ENCODE data around the gene ZNF213. TPM values are rescaled to one million over a fixed set of nuclear protein-coding genes. Genes with fewer than 3 reads are reported as not detected.

ZNF213 gene
- total and polyA plus RNA-seq, 2 experiments from 2014 or later = 2.9 to 10.4 TPM

DNA sequence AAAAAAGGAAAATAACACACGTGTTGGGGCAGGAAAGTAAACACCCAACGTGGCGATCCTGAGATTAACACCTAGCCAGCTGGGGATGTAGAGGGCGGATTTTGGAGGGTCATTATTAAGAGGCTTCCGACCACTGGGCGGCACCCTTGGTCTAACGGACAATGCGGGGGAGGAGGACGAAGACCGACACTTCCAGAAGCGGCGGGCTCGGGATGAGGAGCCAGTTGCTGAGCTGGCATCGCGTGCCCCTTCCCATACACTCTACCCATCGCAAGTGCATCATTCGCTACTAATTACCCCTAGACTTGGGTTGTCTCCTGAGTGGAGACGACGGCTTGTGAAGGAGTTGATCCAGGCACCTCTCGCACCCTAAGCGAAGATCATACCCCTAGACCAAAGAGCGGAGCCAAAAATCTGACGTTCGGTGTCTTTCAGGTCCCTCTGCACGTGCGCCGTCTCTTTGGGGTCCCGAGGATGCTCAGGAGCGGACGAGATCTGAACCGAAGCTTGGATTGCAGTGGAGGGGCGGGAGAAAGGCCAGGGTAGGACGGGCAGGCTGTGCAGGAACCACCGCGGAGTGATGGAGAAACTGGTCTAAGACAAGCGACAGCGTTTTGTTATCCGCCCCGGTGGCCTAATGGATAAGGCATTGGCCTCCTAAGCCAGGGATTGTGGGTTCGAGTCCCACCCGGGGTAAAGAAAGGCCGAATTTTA lies 17.6 kb downstream of the ZNF213 start:
- peak; percentile 96 for DNase-seq (ENCODE audit: low spot score)
- Histone ChIP-seq H3K4me3 (peak overlapping the region; percentile 68), H3F3A (replicated peaks; ENCODE audit: low read depth) (peaks cover 41% of the 10 kb centered on the region), H2AFZ (peak overlapping the region; percentile 84), H3K4me1 (ENCODE audit: insufficient read depth) (peaks cover 5% of the 10 kb centered on the region; the same call in 1 of the 2 replicates), H3K27ac (ENCODE audit: low read depth) (no peak overlapping the region), H3K36me3 (ENCODE audit: insufficient read depth) (no peaks in the 10 kb centered on the region), H4K20me1 (replicated peaks; ENCODE audit: insufficient read depth) (no peaks in the 10 kb centered on the region), H3K27me3 (ENCODE audit: insufficient read depth) (peaks cover 17% of the 10 kb centered on the region), H3K9me2 (ENCODE audit: insufficient read depth) (no peaks in the 10 kb centered on the region), H3K79me2 (replicated peaks; ENCODE audit: insufficient read depth) (no peaks in the 10 kb centered on the region), H3K4me2 (peak overlapping the region; percentile 75)
- TF ChIP-seq ZNF331 (CRISPR knock-in tag; IDR thresholded peaks at IDR 0.05; ENCODE audit: low read depth) (0 out of 2 replicates have a peak, but pooled peaks have one; percentile 21), POLR2AphosphoS5 (IDR thresholded peaks at IDR 0.05; ENCODE audit: low read depth) (no peak), EZH2phosphoT487 (IDR thresholded peaks at IDR 0.05; ENCODE audit: unreplicated experiment) (no peak), ZNF114 (CRISPR knock-in tag; IDR thresholded peaks at IDR 0.05) (no peak), JUNB (IDR thresholded peaks at IDR 0.05; ENCODE audit: unreplicated experiment) (peak; percentile 12), EZH2 (IDR thresholded peaks at IDR 0.05; ENCODE audit: low read depth, unreplicated experiment) (no peak), CREB1 (CRISPR knock-in tag; IDR thresholded peaks at IDR 0.05; ENCODE audit: low read depth) (peak; percentile 67), STAT1 (IDR thresholded peaks at IDR 0.05; ENCODE audit: unreplicated experiment) (no peak)
- TF ChIP-seq, protein P1, sequence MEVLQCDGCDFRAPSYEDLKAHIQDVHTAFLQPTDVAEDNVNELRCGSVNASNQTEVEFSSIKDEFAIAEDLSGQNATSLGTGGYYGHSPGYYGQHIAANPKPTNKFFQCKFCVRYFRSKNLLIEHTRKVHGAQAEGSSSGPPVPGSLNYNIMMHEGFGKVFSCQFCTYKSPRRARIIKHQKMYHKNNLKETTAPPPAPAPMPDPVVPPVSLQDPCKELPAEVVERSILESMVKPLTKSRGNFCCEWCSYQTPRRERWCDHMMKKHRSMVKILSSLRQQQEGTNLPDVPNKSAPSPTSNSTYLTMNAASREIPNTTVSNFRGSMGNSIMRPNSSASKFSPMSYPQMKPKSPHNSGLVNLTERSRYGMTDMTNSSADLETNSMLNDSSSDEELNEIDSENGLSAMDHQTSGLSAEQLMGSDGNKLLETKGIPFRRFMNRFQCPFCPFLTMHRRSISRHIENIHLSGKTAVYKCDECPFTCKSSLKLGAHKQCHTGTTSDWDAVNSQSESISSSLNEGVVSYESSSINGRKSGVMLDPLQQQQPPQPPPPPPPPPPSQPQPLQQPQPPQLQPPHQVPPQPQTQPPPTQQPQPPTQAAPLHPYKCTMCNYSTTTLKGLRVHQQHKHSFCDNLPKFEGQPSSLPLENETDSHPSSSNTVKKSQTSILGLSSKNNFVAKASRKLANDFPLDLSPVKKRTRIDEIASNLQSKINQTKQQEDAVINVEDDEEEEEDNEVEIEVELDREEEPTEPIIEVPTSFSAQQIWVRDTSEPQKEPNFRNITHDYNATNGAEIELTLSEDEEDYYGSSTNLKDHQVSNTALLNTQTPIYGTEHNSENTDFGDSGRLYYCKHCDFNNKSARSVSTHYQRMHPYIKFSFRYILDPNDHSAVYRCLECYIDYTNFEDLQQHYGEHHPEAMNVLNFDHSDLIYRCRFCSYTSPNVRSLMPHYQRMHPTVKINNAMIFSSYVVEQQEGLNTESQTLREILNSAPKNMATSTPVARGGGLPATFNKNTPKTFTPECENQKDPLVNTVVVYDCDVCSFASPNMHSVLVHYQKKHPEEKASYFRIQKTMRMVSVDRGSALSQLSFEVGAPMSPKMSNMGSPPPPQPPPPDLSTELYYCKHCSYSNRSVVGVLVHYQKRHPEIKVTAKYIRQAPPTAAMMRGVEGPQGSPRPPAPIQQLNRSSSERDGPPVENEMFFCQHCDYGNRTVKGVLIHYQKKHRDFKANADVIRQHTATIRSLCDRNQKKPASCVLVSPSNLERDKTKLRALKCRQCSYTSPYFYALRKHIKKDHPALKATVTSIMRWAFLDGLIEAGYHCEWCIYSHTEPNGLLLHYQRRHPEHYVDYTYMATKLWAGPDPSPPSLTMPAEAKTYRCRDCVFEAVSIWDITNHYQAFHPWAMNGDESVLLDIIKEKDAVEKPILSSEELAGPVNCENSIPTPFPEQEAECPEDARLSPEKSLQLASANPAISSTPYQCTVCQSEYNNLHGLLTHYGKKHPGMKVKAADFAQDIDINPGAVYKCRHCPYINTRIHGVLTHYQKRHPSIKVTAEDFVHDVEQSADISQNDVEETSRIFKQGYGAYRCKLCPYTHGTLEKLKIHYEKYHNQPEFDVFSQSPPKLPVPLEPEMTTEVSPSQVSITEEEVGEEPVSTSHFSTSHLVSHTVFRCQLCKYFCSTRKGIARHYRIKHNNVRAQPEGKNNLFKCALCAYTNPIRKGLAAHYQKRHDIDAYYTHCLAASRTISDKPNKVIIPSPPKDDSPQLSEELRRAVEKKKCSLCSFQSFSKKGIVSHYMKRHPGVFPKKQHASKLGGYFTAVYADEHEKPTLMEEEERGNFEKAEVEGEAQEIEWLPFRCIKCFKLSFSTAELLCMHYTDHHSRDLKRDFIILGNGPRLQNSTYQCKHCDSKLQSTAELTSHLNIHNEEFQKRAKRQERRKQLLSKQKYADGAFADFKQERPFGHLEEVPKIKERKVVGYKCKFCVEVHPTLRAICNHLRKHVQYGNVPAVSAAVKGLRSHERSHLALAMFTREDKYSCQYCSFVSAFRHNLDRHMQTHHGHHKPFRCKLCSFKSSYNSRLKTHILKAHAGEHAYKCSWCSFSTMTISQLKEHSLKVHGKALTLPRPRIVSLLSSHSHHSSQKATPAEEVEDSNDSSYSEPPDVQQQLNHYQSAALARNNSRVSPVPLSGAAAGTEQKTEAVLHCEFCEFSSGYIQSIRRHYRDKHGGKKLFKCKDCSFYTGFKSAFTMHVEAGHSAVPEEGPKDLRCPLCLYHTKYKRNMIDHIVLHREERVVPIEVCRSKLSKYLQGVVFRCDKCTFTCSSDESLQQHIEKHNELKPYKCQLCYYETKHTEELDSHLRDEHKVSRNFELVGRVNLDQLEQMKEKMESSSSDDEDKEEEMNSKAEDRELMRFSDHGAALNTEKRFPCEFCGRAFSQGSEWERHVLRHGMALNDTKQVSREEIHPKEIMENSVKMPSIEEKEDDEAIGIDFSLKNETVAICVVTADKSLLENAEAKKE (CRISPR knock-in tag; IDR thresholded peaks at IDR 0.05) = no peak
- TF ChIP-seq, protein P2, sequence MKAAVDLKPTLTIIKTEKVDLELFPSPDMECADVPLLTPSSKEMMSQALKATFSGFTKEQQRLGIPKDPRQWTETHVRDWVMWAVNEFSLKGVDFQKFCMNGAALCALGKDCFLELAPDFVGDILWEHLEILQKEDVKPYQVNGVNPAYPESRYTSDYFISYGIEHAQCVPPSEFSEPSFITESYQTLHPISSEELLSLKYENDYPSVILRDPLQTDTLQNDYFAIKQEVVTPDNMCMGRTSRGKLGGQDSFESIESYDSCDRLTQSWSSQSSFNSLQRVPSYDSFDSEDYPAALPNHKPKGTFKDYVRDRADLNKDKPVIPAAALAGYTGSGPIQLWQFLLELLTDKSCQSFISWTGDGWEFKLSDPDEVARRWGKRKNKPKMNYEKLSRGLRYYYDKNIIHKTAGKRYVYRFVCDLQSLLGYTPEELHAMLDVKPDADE (IDR thresholded peaks at IDR 0.05) = peak; percentile 42; the same call in 1 of the 2 replicates
- TF ChIP-seq, protein P3, sequence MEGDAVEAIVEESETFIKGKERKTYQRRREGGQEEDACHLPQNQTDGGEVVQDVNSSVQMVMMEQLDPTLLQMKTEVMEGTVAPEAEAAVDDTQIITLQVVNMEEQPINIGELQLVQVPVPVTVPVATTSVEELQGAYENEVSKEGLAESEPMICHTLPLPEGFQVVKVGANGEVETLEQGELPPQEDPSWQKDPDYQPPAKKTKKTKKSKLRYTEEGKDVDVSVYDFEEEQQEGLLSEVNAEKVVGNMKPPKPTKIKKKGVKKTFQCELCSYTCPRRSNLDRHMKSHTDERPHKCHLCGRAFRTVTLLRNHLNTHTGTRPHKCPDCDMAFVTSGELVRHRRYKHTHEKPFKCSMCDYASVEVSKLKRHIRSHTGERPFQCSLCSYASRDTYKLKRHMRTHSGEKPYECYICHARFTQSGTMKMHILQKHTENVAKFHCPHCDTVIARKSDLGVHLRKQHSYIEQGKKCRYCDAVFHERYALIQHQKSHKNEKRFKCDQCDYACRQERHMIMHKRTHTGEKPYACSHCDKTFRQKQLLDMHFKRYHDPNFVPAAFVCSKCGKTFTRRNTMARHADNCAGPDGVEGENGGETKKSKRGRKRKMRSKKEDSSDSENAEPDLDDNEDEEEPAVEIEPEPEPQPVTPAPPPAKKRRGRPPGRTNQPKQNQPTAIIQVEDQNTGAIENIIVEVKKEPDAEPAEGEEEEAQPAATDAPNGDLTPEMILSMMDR (conservative IDR thresholded peaks at IDR 0.05; ENCODE audit: low read depth in 2 of 2) = peak; percentile 57 to 90
- peaks cover 5% of the 10 kb centered on the region; the same call in 2 of the 3 replicates for H3K36me3 Mint-ChIP-seq (ENCODE audit: low read depth)
- peaks cover 13% of the 10 kb centered on the region for H3K9me3 Mint-ChIP-seq
- peak overlapping the region; percentile 83 for H3K4me3 Mint-ChIP-seq
- peak overlapping the region; percentile 86; the same call in 1 of the 2 replicates for H3K27ac Mint-ChIP-seq
- peaks cover 44% of the 10 kb centered on the region for H3K27me3 Mint-ChIP-seq (ENCODE audit: insufficient read depth, low read depth, poor library complexity)
- ATAC-seq = peak; percentile 12
- peaks cover 7% of the 10 kb centered on the region for H3K4me1 Mint-ChIP-seq
